Large intestine (tissue), 3 donors: ENCODE results near the gene C2CD4C. TPM values are rescaled to one million over a fixed set of nuclear protein-coding genes. Genes with fewer than 3 reads are reported as not detected.
"Not testable (repeated sequence)": the region's sequence is repeated elsewhere in the genome, so short reads cannot be mapped to it uniquely, and the experiment has no call there.

Experiments used
- DNase-seq, 2 donors: peaks; one replicate each; pipeline versions ENCODE4 v3.0.0 to v3.0.0-alpha.2; 2013
- H3K27ac ChIP-seq: one replicate; pipeline ENCODE4 v1.5.1; 2013; ENCODE audit warnings: low read length
- H3K27me3 ChIP-seq: 2 replicates; pipeline ENCODE4 v1.6.1; 2013; ENCODE audit warnings: low read length; ENCODE audit not compliant: control insufficient read depth, insufficient read depth
- H3K36me3 ChIP-seq: 2 replicates; pipeline ENCODE4 v1.6.1; 2013; ENCODE audit warnings: low read length; ENCODE audit not compliant: control insufficient read depth, insufficient read depth
- H3K4me1 ChIP-seq: one replicate; pipeline ENCODE4 v1.6.1; 2013; ENCODE audit warnings: low read length; ENCODE audit not compliant: control insufficient read depth, insufficient read depth
- H3K4me3 ChIP-seq: one replicate; pipeline ENCODE4 v1.5.1; 2013; ENCODE audit warnings: low read length
- H3K9me3 ChIP-seq: one replicate; pipeline ENCODE4 v1.6.1; 2013; ENCODE audit warnings: mild to moderate bottlenecking, low read depth, low read length, moderate library complexity; ENCODE audit not compliant: control insufficient read depth
- WGBS: methylation state at CpG from one replicate; pipeline ENCODE4 v1.1.5; 2013; ENCODE audit warnings: low lambda C conversion rate; ENCODE audit not compliant: insufficient coverage; 5-methylcytosine and 5-hydroxymethylcytosine counted together
- polyA plus RNA-seq: library from polyadenylated mRNA; unstranded; fragments of 120-200 nt; gene quantifications from one replicate; pipeline ENCODE4 v1.2.1, GENCODE V29; 2013

Gene C2CD4C
- polyA plus RNA-seq, 1 donor, result 3.0 TPM

DNA sequence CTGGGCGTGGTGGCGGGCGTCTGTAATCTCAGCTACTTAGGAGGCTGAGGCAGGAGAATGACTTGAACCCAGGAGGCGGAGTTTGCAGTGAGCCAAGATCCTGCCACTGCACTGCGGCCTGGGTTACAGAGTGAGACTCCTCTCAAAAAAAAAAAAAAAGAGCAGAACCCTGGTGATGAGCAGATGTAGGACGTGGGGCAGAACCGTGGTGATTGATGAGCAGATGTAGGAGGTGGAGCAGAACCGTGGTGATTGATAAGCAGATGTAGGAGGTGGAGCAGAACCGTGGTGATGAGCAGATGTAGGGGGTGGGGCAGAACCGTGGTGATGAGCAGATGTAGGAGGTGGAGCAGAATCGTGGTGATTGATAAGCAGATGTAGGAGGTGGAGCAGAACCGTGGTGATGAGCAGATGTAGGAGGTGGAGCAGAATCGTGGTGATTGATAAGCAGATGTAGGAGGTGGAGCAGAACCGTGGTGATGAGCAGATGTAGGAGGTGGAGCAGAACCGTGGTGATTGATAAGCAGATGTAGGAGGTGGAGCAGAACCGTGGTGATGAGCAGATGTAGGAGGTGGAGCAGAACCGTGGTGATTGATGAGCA is 28.2 kb downstream of the C2CD4C start:
- H3K4me1 ChIP-seq, H3K4me3 ChIP-seq, H3K27ac ChIP-seq, DNase-seq, H3K36me3 ChIP-seq, H3K9me3 ChIP-seq: not testable (repeated sequence)
- no CpG with 5 or more reads among the region's 17 CpGs for WGBS
- H3K27me3 ChIP-seq, result peaks cover 27% of the 10 kb centered on the region

DNA sequence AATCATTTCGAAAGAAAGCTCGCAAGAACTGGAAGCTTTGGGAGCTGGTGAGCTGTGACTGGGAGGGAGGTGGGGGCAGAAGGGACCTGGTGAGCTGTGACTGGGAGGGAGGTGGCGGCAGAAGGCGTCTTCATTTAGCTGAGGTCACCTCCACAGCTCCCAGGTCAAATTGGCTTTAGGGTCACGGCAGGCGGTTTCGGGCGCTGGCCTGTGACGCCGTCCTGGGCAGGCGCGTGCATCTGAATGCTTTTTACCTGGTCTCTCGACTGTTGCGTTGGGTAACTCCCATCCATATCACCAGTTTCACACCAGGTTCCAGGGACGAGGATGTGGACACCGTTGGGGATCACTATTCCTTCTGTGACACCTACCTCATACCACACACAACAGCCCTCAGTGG is 29.2 kb downstream of the C2CD4C start:
- Histone ChIP-seq H3K27ac (no peak overlapping the region), H3K27me3 (peaks cover 23% of the 10 kb centered on the region), H3K36me3 (no peaks in the 10 kb centered on the region), H3K4me1 (no peaks in the 10 kb centered on the region), H3K4me3 (no peak overlapping the region), H3K9me3 (peaks cover 3% of the 10 kb centered on the region)
- DNase-seq, result no peak
- no CpG with 5 or more reads among the region's 16 CpGs for WGBS

DNA sequence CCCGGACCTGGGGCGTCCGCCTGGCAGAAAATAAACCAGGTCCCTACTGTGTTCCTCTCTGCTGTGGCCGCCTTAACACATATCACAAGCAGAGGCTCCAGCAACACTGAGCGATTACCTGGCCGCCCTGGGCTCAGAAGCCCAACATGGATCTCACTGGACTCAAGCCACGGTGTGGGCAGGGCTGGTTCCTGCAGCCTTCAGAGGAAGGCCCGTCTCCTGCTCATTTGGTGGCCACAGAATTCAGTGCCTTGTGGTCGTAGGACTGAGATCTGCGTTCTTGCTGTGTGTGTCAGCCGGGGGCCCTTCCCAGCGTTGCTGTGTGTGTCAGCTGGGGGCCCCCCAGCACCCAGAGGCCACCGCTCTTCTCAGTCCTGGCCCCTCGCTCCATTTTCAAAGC is 30.2 kb downstream of the C2CD4C start:
- no CpG with 5 or more reads among the region's 14 CpGs for WGBS

DNA sequence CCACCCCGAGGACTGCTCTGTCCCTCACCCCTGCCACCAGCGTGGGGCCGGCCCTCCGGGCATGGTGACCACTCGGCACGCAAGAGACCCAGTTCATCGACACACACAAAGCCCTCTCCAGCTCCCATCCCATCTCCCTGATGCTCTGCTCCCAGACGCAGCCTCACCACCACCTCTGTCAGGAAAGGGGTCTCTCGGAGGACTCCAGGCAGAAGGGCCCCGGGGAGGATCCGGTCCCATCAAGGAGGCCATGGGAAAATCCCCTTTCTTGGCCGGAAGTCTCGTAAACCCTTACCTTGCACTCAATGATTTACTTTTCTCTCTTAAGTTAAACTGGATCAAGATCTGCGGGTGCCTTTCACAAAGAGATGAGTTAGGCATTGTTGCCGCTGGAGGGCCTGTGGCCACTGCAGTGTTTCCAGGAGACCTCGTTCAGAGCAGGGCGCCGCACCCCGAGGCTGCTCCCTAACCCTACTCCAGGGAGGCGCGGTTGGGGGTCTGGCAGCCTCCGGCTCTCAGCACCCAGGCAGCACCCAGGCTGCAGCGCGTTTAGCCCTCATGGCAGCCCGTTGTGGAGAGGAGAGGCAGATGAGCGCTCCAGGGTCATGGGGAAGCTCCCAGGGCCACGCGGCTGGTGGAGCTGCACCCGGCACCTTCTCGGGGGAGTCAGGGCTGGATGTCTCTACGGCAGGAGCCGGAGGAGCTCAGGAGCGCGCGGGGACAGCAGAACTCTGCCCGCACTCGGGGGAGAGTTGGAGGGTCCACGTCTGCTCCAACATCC is 31.0 kb downstream of the C2CD4C start:
- Histone ChIP-seq H3K4me3 (no peak overlapping the region), H3K9me3 (peaks cover 3% of the 10 kb centered on the region), H3K4me1 (no peaks in the 10 kb centered on the region), H3K36me3 (no peaks in the 10 kb centered on the region), H3K27me3 (peaks cover 8% of the 10 kb centered on the region), H3K27ac (no peak overlapping the region)
- DNase-seq, result no peak
- no CpG with 5 or more reads among the region's 38 CpGs for WGBS

More for the DNA sequence above, 30.2 kb downstream of the C2CD4C start:
- H3K4me1 ChIP-seq, result no peaks in the 10 kb centered on the region
- DNase-seq, result no peak
- H3K36me3 ChIP-seq, result no peaks in the 10 kb centered on the region
- peaks cover 15% of the 10 kb centered on the region for H3K27me3 ChIP-seq
- no peak overlapping the region for H3K4me3 ChIP-seq
- peaks cover 3% of the 10 kb centered on the region for H3K9me3 ChIP-seq
- H3K27ac ChIP-seq, result no peak overlapping the region

DNA sequence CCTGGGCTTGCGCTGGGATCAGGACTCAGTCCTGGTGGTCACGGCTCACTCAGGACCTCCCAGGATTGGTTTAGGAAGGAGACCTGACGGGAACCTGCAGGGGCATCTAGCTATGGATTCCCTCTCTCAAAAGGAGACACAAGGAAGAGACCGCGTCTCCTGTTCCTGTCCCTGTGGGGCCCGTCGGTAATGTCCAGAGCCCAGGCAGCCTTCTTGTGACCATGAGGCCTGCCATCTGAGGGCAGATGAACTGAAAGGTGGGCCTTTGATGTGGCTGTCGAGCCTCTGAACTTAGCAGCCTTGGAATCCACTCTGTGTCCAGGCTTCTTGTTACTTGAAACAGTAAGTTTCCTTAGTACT is 32.9 kb downstream of the C2CD4C start:
- no CpG with 5 or more reads among the region's 8 CpGs for WGBS
- DNase-seq, result no peak
- no peaks in the 10 kb centered on the region for H3K4me1 ChIP-seq
- no peak overlapping the region for H3K4me3 ChIP-seq
- peaks cover 4% of the 10 kb centered on the region for H3K27me3 ChIP-seq
- no peak overlapping the region for H3K27ac ChIP-seq
- H3K36me3 ChIP-seq, result no peaks in the 10 kb centered on the region
- peaks cover 3% of the 10 kb centered on the region for H3K9me3 ChIP-seq

DNA sequence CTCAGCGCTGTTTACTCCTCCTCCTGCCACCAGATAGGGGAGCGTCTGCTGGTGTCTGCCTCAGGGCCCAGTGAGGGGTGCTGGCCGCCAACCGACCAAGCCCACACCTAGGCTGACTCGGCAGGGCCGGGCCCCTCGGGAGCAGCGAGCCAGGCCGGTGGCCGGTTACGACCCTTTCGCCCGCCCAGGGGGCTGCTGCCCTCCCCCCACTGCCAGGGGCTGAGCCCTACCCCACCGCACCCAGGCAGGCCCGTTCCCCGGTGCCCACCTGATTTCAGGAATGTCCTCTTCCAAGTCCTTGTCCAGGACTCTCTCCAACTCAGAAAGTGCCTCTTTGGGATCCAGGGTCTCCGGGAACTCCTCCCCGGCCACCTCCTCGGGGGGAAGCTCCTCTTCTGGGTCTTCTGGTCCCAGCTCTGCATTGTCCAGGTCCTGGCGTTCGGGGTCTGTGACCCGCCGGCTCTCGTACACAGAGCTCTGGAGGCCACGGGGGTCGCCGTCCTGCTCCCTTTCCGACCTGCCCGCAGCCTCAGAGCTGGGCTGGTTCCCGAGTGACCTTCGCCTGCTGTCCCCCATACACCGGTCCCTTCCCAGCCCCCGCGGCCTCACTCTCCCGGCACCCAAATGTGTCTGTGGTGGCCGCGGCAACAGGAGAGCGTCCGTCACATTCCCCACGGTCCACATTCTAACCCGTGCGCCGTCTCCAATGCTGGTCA is 33.4 kb downstream of the C2CD4C start:
- DNase-seq, result no peak
- H3K27ac ChIP-seq, result no peak overlapping the region
- peaks cover 3% of the 10 kb centered on the region for H3K9me3 ChIP-seq
- H3K4me1 ChIP-seq, result no peaks in the 10 kb centered on the region
- H3K36me3 ChIP-seq, result no peaks in the 10 kb centered on the region
- 80% methylated on average over 2 of the region's 43 CpGs for WGBS
- no peak overlapping the region for H3K4me3 ChIP-seq
- H3K27me3 ChIP-seq, result peaks cover 4% of the 10 kb centered on the region

DNA sequence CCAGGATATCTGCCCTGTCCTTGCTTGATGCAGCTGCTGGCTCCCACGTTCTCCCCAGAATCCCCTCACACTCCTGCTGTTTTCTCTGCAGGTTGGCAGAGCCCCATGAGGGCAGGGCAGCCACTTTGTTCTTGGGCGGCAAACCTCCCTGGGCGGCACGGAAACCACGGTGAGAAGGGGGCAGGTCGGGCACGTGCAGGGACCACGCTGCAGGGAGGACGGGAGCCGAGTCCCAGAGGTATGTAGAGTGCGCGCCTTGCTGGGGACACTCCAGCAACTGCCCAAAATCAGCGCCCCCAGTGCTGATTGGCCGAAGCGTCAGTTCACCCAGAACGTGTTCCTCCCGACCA is 34.1 kb downstream of the C2CD4C start:
- no CpG with 5 or more reads among the region's 17 CpGs for WGBS

DNA sequence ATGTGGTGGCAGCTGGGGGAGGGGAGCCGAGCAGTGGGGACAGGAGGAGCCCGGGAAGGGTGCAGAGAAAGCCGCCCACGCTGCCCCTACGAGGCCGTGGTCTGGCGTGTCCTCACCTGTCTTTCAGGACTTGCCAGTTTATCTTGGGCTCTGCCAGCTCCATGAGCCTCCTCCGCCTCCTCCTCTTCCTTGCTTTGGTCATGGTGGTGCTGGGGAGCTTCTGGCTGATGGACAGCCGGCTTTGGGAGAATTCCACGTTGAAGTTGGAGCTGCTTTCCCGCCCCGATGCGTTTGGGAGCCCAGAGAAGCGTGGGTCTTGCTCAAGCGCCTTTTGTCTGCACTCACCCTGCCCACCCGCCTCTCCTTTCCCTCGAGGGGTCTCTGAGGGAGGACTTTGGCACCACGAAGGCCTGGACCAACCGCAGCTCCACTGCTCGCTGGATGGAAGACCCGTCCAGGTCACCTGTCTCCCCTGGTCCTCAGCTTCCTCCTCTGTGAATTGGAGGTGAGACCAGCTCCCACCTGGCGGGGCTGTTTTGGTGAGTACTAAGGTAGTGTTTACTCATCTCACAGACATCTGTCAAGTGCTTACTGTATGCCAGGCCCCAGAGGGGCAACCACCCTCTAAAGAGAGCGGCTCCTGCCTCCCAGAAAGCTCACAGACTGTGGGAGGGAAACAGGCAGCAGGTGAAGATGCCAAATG is 34.6 kb downstream of the C2CD4C start:
- H3K27me3 ChIP-seq, result peaks cover 4% of the 10 kb centered on the region
- H3K4me1 ChIP-seq, result no peaks in the 10 kb centered on the region
- H3K27ac ChIP-seq, result no peak overlapping the region
- WGBS, result no CpG with 5 or more reads among the region's 23 CpGs
- H3K4me3 ChIP-seq, result no peak overlapping the region
- H3K9me3 ChIP-seq, result no peaks in the 10 kb centered on the region
- H3K36me3 ChIP-seq, result no peaks in the 10 kb centered on the region
- DNase-seq, result no peak

More for the DNA sequence above, 34.1 kb downstream of the C2CD4C start:
- Histone ChIP-seq H3K4me3 (no peak overlapping the region), H3K36me3 (no peaks in the 10 kb centered on the region), H3K27me3 (peaks cover 4% of the 10 kb centered on the region), H3K4me1 (no peaks in the 10 kb centered on the region), H3K27ac (no peak overlapping the region), H3K9me3 (peaks cover 2% of the 10 kb centered on the region)
- DNase-seq, result no peak

DNA sequence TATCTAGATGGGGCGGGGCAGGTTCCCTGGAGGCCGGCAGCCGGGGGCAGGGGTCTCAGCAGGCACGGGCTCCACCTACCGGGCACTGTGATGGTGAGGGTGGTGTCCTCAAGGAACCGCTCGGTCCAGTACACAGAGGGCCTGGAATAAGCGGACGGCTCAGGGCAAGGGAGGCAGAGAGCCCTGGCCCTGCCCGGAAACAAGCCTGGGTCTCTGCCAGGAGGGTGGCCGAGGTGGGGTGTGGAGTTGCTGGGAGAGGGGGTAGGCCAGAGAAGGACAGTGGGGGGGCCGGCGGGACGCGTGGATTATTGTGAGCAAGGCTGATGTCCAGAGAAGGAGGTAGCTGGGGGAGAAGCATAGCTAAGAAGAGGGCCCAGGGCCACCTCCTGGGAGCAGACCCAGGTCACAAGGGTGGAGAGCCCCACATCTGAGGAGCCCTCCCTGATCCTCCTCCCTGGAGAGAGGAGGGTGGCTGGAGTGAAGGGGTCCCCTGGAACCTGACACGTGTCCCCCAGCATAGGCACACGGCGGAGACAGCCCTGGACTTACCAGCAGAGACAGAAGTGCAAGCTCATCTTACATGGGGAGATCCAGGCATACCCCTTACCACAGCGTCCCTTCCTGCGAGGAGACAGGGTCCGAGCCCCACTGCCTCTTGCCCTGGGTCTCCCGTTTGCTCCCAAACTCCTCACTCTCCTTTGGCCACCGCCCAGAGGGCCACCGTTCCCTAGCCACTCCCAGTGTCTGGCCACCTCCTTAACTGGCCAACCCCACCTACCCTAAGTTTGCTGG is 35.4 kb downstream of the C2CD4C start:
- H3K36me3 ChIP-seq, result no peaks in the 10 kb centered on the region
- no peak overlapping the region for H3K27ac ChIP-seq
- no peaks in the 10 kb centered on the region for H3K9me3 ChIP-seq
- H3K4me1 ChIP-seq, result no peaks in the 10 kb centered on the region
- WGBS, result no CpG with 5 or more reads among the region's 24 CpGs
- no peak overlapping the region for H3K4me3 ChIP-seq
- peaks cover 4% of the 10 kb centered on the region for H3K27me3 ChIP-seq
- no peak for DNase-seq
